NCI-H2227 treated with DMSO at 0.1 percent for 48 hours (cell line): ENCODE measurements around the gene S100P.
A peak's percentile ranks its signal among the peaks of the same experiment; 100 is the strongest.
"Not testable (repeated sequence)": the region's sequence is repeated elsewhere in the genome, so short reads cannot be mapped to it uniquely, and the experiment has no call there.

Experiments used
- DNase-seq: peaks from one replicate; lab custom pipeline; 2025; lab: John Stamatoyannopoulos, UW

Gene S100P

DNA sequence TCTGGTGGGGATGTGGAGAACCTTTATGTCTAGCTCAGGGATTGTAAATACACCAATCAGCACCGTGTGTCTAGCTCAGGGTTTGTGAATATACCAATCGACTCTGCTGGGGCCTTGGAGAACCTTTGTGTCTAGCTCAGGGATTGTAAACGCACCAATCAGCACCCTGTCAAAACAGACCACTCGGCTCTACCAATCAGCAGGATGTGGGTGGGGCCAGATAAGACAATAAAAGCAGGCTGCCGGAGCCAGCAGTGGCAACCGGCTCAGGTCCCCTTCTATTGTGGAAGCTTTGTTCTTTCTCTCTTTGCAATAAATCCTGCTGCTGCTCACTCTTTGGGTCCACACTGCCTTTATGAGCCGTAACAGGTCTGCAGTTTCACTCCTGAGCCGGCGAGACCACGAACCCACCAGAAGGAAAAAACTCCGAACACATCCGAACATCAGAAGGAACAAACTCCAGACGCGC, 20.5 kb upstream of the S100P start:
- DNase-seq = not testable (repeated sequence)

DNA sequence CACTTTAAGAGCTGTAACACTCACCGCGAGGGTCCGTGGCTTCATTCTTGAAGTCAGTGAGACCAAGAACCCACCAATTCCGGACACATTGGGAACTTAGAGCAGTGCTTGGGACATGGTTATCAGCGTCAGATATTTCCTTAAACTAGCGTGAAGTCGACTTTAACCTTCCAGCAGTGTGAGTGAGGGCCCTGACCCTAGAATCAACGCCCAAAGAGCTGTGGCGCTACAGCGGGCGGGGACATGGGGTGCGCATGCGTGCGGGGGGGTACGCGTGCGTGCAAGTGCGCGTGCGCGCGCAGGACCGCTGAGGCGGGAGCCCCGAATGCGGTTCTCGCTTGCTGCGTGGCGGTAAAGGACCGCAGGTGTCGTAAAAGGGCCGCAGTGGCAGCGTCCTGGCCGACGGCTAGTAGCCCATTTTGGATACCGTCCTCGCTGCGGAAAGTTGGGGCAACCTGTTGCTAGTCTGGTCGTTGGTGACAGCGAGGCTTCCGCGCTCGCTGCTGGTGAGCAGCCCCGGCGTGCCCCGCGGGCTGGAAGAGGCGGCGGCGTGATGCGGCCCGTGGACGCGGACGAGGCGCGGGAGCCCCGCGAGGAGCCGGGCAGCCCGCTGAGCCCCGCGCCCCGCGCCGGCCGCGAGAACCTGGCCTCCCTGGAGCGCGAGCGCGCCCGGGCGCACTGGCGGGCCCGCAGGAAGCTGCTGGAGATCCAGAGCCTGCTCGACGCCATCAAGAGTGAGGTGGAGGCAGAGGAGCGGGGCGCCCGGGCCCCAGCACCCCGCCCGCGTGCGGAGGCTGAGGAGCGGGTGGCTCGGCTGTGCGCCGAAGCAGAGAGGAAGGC, 19.8 kb upstream of the S100P start:
- DNase-seq = peak; percentile 82

DNA sequence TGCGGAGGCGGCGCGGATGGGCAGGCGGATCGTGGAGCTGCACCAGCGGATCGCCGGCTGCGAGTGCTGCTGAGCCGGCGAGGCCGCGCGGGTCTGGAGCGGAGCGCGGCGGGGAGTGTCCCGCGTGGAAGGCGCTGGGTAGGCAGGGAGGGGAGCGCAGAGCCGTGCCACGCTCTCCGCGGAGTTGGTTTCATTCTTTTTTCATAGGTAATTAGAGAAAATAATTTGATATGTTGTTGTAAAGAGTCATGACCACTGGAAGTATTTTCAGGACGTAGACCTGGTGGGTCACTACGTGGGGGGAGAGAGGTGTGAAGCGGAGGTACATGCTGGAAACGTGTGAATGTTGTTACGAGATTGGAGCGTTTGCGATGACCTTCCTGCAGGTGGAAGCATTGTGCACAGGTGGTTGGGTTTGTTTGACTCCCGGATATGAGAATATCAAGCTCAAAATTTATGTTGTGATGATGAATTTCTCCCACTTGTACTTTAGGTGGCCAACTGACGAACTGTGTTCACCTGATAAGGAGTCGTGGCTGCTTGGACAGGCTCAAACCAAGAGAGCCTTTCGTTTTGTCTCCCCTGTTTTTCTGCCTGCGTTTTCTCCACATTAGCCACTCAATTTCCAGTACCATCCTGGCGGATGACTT, 19.1 kb upstream of the S100P start:
- DNase-seq = peak; percentile 12

DNA sequence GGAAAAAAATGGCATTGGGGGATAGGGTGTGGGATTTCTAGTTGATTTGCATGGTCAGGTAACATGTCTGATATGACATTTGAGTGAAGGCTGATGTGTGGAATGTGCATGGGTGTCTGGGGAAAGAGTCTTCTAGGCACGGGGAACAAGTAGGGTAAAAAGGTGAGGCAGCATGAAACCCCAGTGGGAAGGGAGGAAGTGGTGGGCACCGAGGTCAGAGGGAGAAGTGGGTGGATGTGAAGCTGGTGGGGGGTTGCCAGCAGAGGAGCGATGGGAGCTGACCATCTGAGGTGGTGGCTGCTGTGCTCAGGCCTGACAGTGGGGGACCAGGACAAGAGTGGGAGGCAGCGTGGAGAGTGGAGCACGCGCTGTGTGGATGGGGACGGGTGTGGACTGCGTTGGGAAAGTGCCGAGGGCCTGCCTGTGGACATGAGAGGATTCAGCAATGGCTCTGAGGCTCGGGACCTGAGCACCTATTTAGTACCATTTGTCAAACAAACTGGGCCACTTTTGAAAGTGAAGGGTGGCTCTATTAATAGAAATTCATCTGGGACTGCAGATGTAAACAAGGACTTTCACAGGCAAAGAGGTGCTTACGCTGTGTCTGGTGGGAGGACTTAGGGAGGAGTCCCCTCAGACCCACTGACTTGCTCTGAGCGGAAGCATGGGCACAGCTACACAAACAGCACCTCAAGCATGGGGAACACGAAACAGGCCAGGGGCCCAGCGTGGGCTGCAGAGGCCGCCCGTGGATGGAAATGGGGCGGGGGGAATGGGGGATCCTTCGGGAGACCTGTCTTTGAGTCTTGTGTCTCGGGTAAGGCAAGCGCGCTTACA, 16.7 kb upstream of the S100P start:
- no peak for DNase-seq

DNA sequence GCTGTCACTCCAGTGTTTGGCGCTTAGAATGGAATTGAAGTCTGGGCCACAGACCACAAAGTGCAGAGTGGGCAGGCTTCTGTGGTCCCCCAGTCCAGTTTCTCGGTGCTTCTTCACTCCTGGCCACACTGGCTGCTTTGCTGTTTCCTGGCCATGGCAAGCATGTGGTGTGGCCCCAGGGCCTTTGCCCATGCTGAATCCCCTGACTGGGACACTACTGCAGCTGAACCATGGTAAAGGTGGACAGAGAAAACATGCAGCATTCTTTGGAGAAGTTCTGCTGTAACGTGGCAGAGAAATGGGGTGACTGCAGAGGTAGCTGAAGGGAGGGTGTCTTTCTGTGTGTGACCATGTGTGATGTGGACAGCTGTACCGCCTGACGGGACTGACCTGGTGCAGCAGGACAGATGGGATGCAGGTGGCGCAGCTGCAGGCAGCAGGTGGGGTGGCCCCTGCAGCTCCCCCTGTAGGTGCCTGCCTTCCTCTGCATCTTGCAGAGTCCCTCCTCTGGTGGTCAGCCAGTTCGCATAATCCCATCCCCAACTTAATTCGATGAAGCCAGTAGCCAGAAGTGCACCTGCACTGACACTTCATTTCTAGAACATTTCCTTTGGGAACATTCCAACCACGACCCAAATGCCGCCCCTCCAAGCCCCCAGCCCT, 13.2 kb upstream of the S100P start:
- no peak for DNase-seq

DNA sequence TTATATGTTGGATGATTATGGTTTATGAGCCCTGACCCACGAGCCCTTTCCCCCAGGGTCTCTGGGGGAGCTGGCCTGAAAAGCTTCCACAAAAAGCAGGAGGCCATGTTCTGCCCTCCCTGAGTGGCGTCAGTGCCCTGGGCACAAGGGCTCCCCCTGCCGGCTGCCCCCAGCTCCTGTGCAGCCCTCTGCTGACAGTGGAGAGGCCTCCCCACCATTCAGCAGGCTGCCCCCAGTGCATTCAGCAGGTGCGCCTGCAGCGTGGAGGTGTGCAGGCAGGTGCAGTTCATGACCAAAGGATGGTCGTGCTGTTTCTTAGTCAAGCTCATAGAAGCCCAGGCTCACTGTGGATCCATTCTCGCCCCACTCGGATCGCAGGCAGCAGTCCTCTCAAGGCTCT, 12.5 kb upstream of the S100P start:
- no peak for DNase-seq

DNA sequence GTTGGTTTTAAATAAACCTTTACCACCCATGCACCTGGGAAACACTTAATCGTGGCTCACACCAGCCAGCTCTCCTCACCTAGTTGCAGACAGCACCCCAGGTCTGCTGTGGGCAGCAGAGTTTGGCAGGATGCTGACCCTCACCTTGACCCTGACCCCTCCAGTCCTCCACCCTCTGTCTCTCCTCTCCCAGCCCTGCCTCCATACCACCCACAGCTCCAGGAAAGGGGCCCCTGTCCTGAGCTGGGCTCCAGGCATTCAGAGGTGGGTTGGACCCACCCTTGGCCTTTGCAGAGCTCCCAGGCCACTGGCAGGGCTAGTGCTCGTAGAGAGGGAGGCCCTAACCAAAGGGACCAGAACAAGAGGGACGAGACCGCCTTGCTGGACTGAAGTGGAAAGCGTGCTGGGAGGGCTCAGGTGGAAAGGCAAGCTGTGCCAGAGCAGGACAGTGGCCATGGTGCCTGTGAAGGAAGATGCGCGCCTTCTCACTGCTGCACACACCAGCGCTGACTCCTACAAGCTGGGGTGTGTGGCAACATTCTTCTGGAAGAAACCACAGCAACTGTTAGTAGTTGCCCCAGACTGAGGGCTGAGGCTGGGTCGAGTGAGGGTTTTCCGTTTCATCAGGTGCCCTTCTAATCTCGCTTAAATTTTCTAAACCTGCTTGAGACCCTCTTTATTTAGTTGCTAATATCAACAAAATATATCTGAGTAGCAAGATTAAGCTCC, 10.7 kb upstream of the S100P start:
- DNase-seq = no peak

DNA sequence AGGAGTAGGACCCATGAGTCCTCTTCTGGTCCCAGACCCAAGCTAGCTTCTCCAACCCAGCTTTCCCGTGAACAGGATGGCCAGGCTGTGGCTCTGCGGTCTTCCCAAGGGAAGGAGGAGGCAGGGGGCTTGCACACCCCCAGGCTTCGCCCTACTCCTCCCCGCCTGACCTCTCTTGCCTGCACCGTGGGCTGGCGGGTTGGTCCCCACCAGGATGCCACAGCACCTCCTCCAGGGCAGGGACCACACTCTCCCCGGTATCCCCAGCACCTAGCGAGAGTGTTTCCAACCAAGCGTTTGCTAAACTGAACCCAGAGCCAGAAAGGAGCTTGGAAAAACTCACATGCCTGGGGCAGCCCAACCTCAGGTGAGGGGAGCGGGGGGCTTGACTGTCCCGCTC, 9.0 kb upstream of the S100P start:
- no peak for DNase-seq

DNA sequence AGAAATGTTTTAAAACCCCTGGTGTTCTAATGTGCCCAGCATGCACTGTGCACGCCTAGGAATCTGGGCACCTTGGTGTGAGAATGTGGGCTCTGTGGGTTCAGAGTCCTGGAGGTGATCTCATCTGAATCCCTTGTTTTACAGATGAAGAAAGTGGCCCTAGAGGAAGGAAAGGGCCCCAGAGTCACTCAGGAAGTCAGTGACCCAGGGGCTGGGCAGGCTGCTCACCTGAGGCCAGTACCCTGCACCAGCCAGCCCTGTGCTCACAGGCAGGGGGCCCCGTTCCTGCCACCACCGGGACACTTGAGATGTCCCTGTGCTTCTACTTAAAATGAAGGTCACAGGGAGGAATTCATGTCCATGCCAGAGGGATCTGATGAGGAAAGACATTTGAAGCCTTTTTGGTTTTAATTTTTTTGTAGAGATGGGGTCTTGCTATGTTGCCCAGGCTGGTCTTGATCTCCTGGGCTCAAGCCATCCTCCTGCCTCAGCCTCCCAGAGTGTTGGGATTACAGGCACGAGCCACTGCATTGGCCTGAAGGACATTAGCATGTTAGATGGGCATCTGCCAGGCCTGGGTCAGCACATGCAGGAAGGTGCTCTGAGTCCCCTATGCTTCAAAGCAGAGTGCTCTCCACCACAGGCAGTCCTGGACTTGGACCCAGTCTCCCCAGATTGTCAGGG, 7.4 kb upstream of the S100P start:
- no peak for DNase-seq

DNA sequence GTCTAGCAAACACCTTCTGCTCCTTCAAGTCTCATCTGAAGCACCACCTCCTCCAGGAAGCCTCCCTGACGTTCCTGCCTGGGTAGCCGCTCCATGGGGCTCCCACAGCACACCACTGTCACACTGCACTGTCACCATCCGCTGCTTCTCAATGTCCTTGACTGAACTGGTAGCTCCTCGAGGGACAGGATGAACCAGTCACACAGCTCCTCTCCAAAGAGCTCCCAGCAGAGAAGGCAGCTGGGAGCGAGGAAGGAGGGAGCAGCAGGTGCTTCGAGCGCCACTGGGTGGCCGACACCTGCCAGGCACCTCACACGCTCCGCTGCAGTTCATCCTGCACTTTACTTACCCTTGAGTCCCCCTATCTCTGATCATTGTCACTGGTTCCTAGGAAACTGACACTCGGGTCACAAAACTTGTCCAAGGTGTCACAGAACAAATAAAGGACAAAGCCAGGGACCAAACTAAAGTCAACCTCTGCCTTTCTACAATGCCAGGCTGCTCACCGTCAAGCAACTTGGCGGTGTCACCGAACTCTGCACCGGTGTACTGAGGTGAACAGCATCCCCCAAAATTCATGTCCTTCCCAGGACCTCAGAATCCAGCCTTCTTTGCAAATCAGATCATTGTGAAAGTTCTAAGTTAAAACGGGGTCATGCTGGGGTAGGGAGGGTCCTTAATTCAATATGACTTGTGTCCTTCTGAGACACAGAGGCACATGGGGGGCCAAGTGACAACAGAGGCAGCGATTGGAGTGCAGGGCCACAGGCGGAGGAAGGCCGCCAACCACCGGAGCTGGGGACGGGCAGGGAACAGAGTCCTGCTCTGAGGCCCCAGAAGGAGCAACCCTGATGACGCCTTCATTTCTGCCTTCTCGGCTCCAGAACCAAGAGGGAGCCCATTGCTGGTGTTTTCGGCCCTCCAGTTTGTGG, 5.5 kb upstream of the S100P start:
- DNase-seq = no peak

DNA sequence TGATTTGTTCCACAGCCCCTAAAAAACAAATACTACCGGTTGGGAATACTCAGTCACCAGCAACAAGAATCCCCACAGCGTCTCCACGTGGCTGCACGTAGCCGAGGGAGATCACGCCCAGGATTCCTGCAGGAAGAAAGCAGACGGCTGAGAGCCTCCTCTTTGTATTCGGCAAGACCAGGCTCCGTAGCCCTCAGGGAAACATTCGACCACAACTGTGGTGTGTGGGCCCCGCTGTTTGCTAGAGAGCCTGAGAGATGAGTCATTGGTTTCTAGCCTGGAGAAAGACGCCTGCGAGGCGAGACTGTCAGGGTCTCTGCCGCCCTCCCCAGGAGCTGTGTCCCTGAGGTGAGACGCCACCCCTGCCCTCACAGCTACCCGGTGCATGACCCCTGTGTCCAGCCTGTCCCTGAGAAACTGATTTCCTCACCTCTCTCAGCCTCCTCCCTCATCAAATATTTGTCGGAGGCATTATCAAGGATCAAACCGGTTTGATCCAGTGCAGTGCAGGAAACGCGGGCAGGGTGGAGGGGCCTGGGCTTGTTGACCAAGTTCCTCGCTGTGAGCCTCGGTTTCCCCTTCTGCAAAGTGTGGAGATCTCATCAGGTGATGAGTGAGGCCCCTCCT, 4.7 kb upstream of the S100P start:
- no peak for DNase-seq

DNA sequence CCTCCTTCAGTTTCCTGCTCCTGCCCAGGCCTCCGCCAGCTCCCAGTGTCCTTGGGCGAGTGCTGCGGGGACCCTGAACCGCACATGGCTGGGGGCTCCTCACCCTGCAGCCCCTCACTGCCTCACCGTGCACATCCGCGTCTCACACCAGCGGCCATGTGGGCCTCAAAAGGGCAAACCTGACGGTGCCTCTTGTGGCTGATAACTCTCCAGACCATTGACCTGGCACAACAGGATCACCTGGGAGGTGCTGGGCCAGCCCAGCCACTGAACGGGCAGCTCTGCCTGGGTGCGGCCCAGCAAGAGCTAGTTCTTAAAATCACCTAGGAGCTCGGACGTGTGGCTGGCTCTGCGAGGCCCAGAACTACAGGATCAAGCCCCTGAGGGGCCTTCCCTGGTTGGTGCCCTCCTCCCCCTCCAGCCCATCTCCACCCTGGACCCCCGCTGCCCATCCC, 4.1 kb upstream of the S100P start:
- DNase-seq = no peak

DNA sequence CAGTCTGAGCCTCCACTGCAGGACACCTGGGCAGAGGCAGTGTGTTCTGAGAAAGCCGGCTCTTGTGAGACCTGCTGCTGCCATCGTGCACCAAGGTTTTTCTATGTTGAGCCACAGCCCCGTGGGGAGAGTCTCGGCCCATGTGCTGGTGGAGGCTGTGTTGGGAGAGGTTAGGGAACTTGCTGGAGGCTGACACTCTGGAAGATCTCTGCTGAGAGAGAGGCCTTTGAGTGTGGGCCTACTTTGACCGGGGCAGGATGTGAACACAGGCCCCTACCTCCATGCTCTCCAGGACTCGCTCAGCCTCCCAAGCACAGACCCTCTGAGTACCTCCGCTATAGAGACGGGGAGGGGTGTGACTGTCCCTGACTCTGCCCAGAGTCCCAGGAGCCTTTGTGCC, 1.3 kb upstream of the S100P start:
- no peak for DNase-seq

DNA sequence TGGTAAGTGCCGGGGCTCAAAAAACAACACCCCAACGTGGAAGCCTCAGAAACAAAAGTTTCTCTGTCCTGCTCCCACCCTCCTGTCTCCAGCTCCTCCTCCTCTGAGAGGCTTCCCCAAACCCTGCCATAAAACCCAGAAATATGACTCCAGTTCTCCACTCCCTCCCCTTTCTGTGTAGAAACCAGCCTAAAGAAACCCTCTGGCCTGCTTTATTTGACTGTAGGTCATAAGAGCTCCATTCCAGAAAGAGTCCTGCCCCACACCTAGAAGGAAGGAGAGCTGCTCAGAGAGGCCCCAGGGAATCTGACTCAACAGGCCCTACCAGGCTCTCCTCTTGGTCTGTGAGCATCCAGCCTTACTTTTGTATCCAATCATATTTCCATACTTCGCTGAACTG, 872 bp upstream of the S100P start:
- no peak for DNase-seq

DNA sequence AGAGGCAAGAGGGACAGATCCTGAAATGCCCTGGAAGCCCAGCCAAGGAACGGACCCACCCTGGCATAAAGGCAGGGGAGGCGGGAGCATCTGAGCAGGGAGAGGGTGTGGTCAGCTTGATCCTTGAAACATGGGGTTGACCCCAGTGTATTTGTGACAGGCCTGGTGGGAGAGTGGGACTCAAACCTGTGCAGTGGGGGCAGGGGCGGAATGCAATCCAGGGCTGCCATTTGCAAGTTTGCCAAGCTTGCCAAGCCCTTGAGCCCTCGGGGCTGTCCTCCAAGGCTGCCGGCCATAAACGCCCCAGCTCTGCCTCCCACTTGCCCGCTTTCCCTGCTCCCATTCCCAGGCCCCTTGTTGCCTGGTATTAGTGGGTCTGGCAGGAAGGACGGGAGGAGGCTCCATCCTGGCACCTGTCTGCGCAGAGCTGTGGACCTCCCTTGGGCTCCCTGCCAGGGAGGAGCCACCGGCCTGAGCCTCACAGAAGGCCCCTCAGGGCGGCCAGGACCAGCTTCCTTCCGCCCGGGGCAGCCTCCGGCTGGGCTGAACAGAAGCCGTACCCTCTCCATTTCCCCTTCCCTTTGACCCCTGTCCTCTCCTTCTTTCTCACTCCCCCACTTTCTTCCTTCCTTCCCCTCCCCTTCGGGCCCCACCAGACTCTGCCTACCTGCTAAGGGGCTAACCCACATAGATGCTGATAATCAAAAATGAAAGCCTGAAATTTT, 661 bp downstream of the S100P start:
- no peak for DNase-seq

DNA sequence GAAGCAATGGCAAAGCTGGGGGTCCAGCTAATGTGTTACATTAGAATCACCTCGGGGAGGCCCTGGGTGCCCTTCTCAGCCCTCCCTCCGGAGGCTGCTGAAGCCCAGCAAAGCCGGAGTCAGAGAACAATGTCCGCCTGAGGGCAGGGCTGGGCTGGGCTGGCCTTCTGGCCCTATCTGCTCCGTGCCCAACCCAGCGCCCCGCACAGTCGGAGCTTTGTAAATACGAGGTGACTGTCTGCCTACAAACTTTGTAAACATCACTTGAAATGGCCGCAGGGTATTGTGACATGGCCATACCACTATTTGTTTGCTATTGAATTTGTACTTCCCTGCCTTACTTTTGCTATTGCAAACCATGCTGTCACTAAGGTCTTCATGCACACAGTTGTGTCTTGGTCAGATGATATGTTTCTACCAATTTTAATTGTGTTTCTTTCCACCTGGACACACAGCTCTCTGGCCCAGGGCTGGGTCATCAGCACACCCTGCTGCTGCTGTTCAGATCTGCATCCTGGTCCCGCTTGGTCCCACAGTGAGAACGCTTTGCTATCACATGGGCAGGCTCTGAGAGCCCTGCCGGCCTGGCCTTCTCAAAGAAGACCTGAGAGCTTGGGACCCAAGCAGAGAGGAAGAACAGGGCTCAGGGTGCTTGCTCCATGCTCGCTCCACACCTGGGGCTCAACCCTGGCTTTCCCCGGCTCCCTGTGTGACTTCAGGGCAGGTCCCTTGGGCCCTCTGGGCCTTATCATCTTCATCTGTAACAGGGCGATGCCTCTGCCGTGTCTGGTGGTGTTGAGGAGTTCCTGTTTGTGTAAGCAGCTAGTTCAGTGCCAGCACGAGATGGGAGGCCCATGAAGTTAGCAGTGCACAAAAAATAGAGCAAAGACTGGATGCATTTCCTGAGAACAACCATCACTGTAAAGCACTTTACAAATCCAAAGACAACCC, 2.3 kb downstream of the S100P start:
- no peak for DNase-seq

DNA sequence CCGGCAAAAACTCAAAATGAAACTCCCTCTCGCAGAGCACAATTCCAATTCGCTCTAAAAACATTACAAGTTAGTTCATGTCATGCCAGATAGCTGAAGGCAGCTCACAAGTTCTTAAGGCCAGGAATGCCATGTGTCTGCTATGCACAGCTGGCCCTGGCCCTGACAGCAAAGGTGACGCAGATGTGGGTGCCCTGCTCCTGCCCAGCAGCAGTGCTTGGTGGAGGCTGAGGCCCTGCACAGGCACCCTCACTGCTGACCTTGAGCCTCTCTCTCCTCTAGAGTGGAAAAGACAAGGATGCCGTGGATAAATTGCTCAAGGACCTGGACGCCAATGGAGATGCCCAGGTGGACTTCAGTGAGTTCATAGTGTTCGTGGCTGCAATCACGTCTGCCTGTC, 2.9 kb downstream of the S100P start:
- no peak for DNase-seq
